ENCODE results near the gene ASB13. TPM values are rescaled to one million over a fixed set of nuclear protein-coding genes. Genes with fewer than 3 reads are reported as not detected.
A peak's percentile ranks its signal among the peaks of the same experiment; 100 is the strongest.

The ASB13 gene
- polyA plus RNA-seq, 3 donors = 13.3 to 44.1 (median 37.8) TPM

DNA sequence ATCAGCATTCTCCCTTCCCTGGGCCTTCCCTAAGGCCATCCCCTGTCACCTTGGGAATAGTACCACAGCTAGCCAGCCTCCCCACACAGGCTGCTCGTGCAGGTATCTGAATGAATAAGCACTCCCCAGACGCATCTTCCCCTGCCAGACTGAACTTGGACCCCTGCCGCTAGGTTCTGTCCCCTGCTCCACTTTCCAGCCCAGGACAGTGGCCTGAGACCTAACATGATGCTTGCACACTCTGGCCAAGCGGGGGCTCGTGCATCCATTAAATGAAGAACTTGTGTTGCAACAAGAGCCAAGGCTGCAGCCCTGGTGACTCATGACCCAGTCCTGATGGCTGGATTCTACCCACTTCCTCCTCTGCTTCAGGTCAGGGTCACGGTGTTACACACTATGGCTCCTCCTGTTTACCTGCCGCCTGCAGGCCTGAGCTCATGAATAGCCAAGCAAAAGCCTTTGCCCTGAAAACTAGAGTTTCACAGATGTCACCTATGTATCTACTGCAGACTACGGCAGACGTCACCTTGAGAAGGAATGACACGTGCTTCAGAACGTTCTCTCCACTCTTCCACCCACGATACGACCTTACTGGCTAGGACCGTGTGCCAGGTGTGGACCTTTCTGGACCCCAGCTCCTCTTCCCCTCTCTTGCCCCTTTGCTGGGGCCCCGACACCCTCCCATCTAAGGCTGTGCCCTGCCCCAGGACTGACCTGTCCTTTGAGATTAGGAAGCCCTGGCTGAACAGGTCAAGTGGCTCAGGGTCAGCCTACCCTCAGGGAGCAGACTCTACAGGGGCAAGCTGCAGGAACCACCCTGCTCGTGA is 6.5 kb downstream of the ASB13 start:
- no peaks in the 10 kb centered on the region for H3K27me3 ChIP-seq (ENCODE audit: control insufficient read depth in 2 of 2, insufficient read depth in 2 of 2, low read length in 2 of 2)
- H3K36me3 ChIP-seq (replicated peaks in 1 of 2; ENCODE audit: control insufficient read depth in 1 of 2, insufficient read depth in 2 of 2, low read length in 2 of 2) = peaks cover 0 to 9% of the 10 kb centered on the region in 2 donors
- TF ChIP-seq, protein P1, sequence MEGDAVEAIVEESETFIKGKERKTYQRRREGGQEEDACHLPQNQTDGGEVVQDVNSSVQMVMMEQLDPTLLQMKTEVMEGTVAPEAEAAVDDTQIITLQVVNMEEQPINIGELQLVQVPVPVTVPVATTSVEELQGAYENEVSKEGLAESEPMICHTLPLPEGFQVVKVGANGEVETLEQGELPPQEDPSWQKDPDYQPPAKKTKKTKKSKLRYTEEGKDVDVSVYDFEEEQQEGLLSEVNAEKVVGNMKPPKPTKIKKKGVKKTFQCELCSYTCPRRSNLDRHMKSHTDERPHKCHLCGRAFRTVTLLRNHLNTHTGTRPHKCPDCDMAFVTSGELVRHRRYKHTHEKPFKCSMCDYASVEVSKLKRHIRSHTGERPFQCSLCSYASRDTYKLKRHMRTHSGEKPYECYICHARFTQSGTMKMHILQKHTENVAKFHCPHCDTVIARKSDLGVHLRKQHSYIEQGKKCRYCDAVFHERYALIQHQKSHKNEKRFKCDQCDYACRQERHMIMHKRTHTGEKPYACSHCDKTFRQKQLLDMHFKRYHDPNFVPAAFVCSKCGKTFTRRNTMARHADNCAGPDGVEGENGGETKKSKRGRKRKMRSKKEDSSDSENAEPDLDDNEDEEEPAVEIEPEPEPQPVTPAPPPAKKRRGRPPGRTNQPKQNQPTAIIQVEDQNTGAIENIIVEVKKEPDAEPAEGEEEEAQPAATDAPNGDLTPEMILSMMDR (IDR thresholded peaks at IDR 0.05) = no peak
- H3K4me3 ChIP-seq (replicated peaks in 1 of 3; ENCODE audit: low read depth in 2 of 3, low read length in 3 of 3) = no peak overlapping the region
- DNase-seq = peak; percentile 81 to 90 (median 89)
- no peaks in the 10 kb centered on the region for H3K9me3 Mint-ChIP-seq
- peaks cover 15 to 16% of the 10 kb centered on the region in 2 donors for H3K4me1 ChIP-seq (ENCODE audit: control insufficient read depth in 1 of 2, insufficient read depth in 2 of 2, low read length in 2 of 2)
- H4K20me1 ChIP-seq (ENCODE audit: insufficient read depth, low read length) = peaks cover 38% of the 10 kb centered on the region
- no peak overlapping the region for H3K9ac ChIP-seq (ENCODE audit: insufficient read depth, low read length, poor library complexity, severe bottlenecking)
- H3K4me1 Mint-ChIP-seq = peaks cover 23% of the 10 kb centered on the region
- peak overlapping the region; percentile 8 to 86 (median 82) for H3K27ac Mint-ChIP-seq
- H3K9me3 ChIP-seq (replicated peaks in 1 of 2; ENCODE audit: control insufficient read depth in 1 of 2, insufficient read depth in 1 of 2, low read length in 2 of 2) = no peaks in the 10 kb centered on the region
- H3K27me3 Mint-ChIP-seq (ENCODE audit: low read depth in 3 of 3) = peaks cover 0 to 2% (median 2%) of the 10 kb centered on the region in 3 donors
- H3K27ac ChIP-seq (ENCODE audit: low read depth in 1 of 2, low read length in 2 of 2) = peak overlapping the region; percentile 21 to 23
- no peak overlapping the region for H2AFZ ChIP-seq (ENCODE audit: insufficient read depth, low read depth, low read length, poor library complexity, severe bottlenecking)
- H3K36me3 Mint-ChIP-seq = peaks cover 9% of the 10 kb centered on the region in 2 donors
- WGBS (ENCODE audit: insufficient coverage) = 43% methylated on average over 16 of the region's 16 CpGs
- peak overlapping the region in 1 of 2 donors; percentile 39 for H3K4me3 Mint-ChIP-seq
- intact Hi-C loops (cut with micrococcal nuclease) = no loop called here
- H3K79me2 ChIP-seq (ENCODE audit: insufficient read depth, low read length) = peaks cover 68% of the 10 kb centered on the region
- peak overlapping the region; percentile 11 for H3K4me2 ChIP-seq (replicated peaks; ENCODE audit: extremely low read depth, low read length, poor library complexity, severe bottlenecking)

DNA sequence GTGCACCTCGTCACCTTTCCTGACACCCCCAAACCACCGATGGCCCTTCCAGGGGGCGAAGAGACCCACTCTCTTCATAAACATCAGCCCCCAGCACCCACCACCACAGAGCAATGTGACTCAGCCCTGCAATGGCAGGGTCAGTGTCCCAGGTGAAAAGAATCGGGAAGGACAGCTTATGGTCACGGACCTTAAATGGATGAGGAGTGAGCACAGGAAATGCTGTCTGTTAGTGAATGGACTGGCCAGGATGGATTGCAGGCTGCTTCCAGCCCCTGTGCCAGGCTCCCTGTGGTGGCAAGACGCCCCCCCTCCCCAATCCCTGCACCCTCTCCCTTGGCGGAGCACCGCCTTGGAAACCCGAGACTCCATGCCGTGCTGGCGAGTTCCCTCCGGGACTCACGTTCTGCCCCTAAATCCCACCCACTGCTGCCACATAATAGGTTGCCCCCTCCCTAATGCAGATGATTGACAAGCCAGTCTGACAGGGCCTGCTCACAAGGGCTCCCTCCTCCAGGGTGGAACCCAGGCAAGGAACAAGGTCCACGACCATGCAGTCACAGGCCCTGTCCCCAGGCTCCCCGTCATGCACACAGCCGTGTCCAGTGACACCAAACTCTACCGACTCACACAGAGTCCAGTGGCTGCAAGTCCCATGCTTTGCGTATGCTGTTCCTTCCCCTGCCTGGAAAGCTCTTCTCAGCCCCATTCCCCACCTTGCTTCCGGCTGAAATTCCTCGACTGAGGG is 7.3 kb downstream of the ASB13 start:
- H3K9ac ChIP-seq (ENCODE audit: insufficient read depth, low read length, poor library complexity, severe bottlenecking) = no peak overlapping the region
- H3K36me3 ChIP-seq (replicated peaks in 1 of 2; ENCODE audit: control insufficient read depth in 1 of 2, insufficient read depth in 2 of 2, low read length in 2 of 2) = peaks cover 0 to 13% of the 10 kb centered on the region in 2 donors
- H3K4me3 ChIP-seq (replicated peaks in 1 of 3; ENCODE audit: low read depth in 2 of 3, low read length in 3 of 3) = no peak overlapping the region
- DNase-seq = no peak
- H3K9me3 Mint-ChIP-seq = no peaks in the 10 kb centered on the region
- H3K27ac ChIP-seq (ENCODE audit: low read depth in 1 of 2, low read length in 2 of 2) = peak overlapping the region in 1 of 2 donors; percentile 6
- no peak overlapping the region for H3K4me3 Mint-ChIP-seq
- peaks cover 0 to 2% (median 2%) of the 10 kb centered on the region in 3 donors for H3K27me3 Mint-ChIP-seq (ENCODE audit: low read depth in 3 of 3)
- H3K27me3 ChIP-seq (ENCODE audit: control insufficient read depth in 2 of 2, insufficient read depth in 2 of 2, low read length in 2 of 2) = no peaks in the 10 kb centered on the region
- H3K4me2 ChIP-seq (replicated peaks; ENCODE audit: extremely low read depth, low read length, poor library complexity, severe bottlenecking) = no peak overlapping the region
- H3K9me3 ChIP-seq (replicated peaks in 1 of 2; ENCODE audit: control insufficient read depth in 1 of 2, insufficient read depth in 1 of 2, low read length in 2 of 2) = no peaks in the 10 kb centered on the region
- peaks cover 13 to 14% of the 10 kb centered on the region in 2 donors for H3K4me1 ChIP-seq (ENCODE audit: control insufficient read depth in 1 of 2, insufficient read depth in 2 of 2, low read length in 2 of 2)
- WGBS (ENCODE audit: insufficient coverage) = 96% methylated on average over 13 of the region's 20 CpGs
- peaks cover 12 to 16% of the 10 kb centered on the region in 2 donors for H3K36me3 Mint-ChIP-seq
- no peak overlapping the region for H2AFZ ChIP-seq (ENCODE audit: insufficient read depth, low read depth, low read length, poor library complexity, severe bottlenecking)
- peaks cover 40% of the 10 kb centered on the region for H4K20me1 ChIP-seq (ENCODE audit: insufficient read depth, low read length)
- TF ChIP-seq, protein P1 (IDR thresholded peaks at IDR 0.05) = no peak
- H3K79me2 ChIP-seq (ENCODE audit: insufficient read depth, low read length) = peaks cover 59% of the 10 kb centered on the region
- intact Hi-C loops (cut with micrococcal nuclease) = no loop called here
- peaks cover 19% of the 10 kb centered on the region for H3K4me1 Mint-ChIP-seq
- H3K27ac Mint-ChIP-seq = peak overlapping the region in 5 of 7 donors; percentile 33 to 86 (median 41)

Measured in CD14-positive monocyte (primary cell).